Common myeloid progenitor, CD34-positive (primary cell): ENCODE results near the gene TNIK.

Experiments
- CTCF ChIA-PET: fragments of 350-600 bp; sonication (Branson Sonifier 250); formaldehyde crosslinking; loops from one replicate; lab custom pipeline; 2021; ENCODE audit warnings: antibody characterized with exemption; lab: Charles Lee
- POLR2A ChIA-PET: fragments of 350-600 bp; sonication (Branson Sonifier 250); formaldehyde crosslinking; loops from one replicate; lab custom pipeline; 2021; ENCODE audit warnings: antibody characterized with exemption; lab: Charles Lee
- DNase-seq, 3 donors: peaks; one replicate each; pipeline versions ENCODE4 v3.0.0 to v3.0.0-alpha.2; 2013
- H3K27ac ChIP-seq, 2 experiments: 1 replicate in 1 of 2; 2 replicates in 1 of 2; pipeline ENCODE4 v1.7.0; 2013; ENCODE audit warnings: inconsistent platforms in 2 of 2, low read length in 2 of 2, mild to moderate bottlenecking in 2 of 2, low read depth in 1 of 2, moderate library complexity in 1 of 2; ENCODE audit not compliant: severe bottlenecking in 2 of 2, insufficient read depth in 1 of 2, poor library complexity in 1 of 2
- H3K27me3 ChIP-seq, 5 experiments: replicated peaks in 2 of 5; 1 replicate in 3 of 5; 2 replicates in 2 of 5; pipeline versions ENCODE4 v1.6.1 to v1.7.0; 2013; ENCODE audit warnings: low read length in 4 of 5, mild to moderate bottlenecking in 2 of 5, moderate library complexity in 2 of 5, inconsistent platforms in 1 of 5; ENCODE audit not compliant: insufficient read depth in 5 of 5, control insufficient read depth in 4 of 5
- H3K36me3 ChIP-seq, 4 experiments: 1 replicate in 2 of 4; 2 replicates in 2 of 4; pipeline versions ENCODE4 v1.6.1 to v1.7.0; 2013; ENCODE audit warnings: low read length in 3 of 4, control low read depth in 1 of 4, mild to moderate bottlenecking in 1 of 4; ENCODE audit not compliant: control insufficient read depth in 4 of 4, insufficient read depth in 4 of 4
- H3K4me1 ChIP-seq, 4 experiments: 1 replicate in 3 of 4; 2 replicates in 1 of 4; pipeline versions ENCODE4 v1.6.1 to v1.7.1; 2013; ENCODE audit warnings: low read length in 3 of 4, mild to moderate bottlenecking in 3 of 4, control low read depth in 1 of 4, inconsistent platforms in 1 of 4, moderate library complexity in 1 of 4; ENCODE audit not compliant: control insufficient read depth in 4 of 4, insufficient read depth in 4 of 4; ENCODE audit errors: control extremely low read depth in 1 of 4
- H3K4me3 ChIP-seq, 7 experiments: 1 replicate in 4 of 7; 2 replicates in 3 of 7; pipeline versions ENCODE4 v1.5.1 to v1.7.0; 2013; ENCODE audit warnings: mild to moderate bottlenecking in 7 of 7, low read length in 6 of 7, moderate library complexity in 6 of 7, inconsistent platforms in 2 of 7, low read depth in 2 of 7, control low read depth in 1 of 7; ENCODE audit not compliant: insufficient read depth in 4 of 7, control insufficient read depth in 1 of 7; ENCODE audit errors: extremely low read depth in 1 of 7
- H3K9me3 ChIP-seq, 5 experiments: 1 replicate in 4 of 5; 2 replicates in 1 of 5; pipeline versions ENCODE4 v1.6.1 to v1.7.1; 2013; ENCODE audit warnings: low read length in 4 of 5, mild to moderate bottlenecking in 2 of 5, inconsistent platforms in 1 of 5, low read depth in 1 of 5, moderate library complexity in 1 of 5; ENCODE audit not compliant: control insufficient read depth in 4 of 5, insufficient read depth in 2 of 5; ENCODE audit errors: control extremely low read depth in 1 of 5
- WGBS: methylation state at CpG from one replicate; pipeline ENCODE4 v1.1.5; 2013; ENCODE audit not compliant: insufficient coverage; 5-methylcytosine and 5-hydroxymethylcytosine counted together

TNIK gene

DNA sequence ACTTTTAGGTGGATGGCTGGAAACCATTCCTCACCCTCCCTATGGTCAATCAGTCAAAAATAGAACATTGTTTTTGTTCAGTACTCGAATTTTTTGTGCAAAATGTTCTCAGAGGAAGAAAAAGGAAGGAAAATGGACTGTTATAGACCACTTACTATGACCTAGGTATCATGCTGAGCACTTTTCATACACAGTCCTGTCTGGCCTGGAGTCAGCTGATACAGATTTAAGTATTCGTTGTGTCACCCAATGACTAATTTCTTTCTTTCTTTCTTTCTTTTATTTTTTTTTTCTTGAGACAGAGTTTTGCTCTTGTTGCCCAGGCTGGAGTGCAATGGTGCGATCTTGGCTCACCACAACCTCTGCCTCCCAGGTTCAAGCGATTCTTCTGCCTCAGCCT is 29.1 kb upstream of the TNIK start:
- H3K9me3 ChIP-seq: no peaks in the 10 kb centered on the region
- H3K27ac ChIP-seq: no peak overlapping the region
- no peak overlapping the region for H3K4me3 ChIP-seq
- ChIA-PET POLR2A (no interaction called here), CTCF (no interaction called here)
- no peaks in the 10 kb centered on the region for H3K27me3 ChIP-seq
- H3K36me3 ChIP-seq: no peaks in the 10 kb centered on the region
- peaks cover 0 to 2% (median 0%) of the 10 kb centered on the region in 4 experiments for H3K4me1 ChIP-seq
- no peak for DNase-seq
- WGBS: 92% methylated on average over 2 of the region's 4 CpGs

DNA sequence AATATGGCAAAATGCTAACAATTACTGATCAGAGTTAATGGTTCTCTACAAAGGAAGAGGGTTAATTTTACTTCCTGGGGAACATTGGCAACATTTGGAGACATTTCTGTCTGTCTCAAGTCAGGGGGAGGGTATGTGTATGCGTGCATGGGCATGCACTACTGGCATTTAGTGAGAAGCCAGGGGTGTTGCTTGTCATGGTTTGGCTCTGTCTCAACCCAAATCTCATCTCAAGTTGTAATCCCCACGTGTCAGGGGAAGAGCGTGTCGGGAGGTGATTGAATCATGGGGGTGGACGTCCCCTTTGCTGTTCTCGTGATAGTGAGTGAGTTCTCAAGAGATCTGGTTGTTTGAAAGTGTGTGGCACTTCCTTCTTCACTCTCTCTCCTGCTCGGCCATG is 28.3 kb upstream of the TNIK start:
- Histone ChIP-seq H3K36me3 (no peaks in the 10 kb centered on the region), H3K4me1 (peaks cover 0 to 2% (median 0%) of the 10 kb centered on the region in 4 experiments), H3K27ac (no peak overlapping the region), H3K9me3 (no peaks in the 10 kb centered on the region), H3K4me3 (no peak overlapping the region), H3K27me3 (no peaks in the 10 kb centered on the region)
- 100% methylated on average over 2 of the region's 7 CpGs for WGBS
- ChIA-PET CTCF (no interaction called here), POLR2A (no interaction called here)
- DNase-seq: no peak

GRCh38 chr3:171487382-171487781 is 27.2 kb upstream of the TNIK start:
- no peaks in the 10 kb centered on the region for H3K27me3 ChIP-seq
- ChIA-PET CTCF (no interaction called here), POLR2A (no interaction called here)
- 86% methylated on average over 4 of the region's 4 CpGs for WGBS
- peaks cover 0 to 2% (median 0%) of the 10 kb centered on the region in 4 experiments for H3K4me1 ChIP-seq
- H3K27ac ChIP-seq: no peak overlapping the region
- DNase-seq: no peak
- no peaks in the 10 kb centered on the region for H3K9me3 ChIP-seq
- no peaks in the 10 kb centered on the region for H3K36me3 ChIP-seq
- no peak overlapping the region for H3K4me3 ChIP-seq

GRCh38 chr3:171485338-171485737 is 25.1 kb upstream of the TNIK start:
- Histone ChIP-seq H3K9me3 (peaks cover 0 to 3% (median 0%) of the 10 kb centered on the region in 5 experiments), H3K27ac (no peak overlapping the region), H3K27me3 (no peaks in the 10 kb centered on the region), H3K36me3 (no peaks in the 10 kb centered on the region), H3K4me1 (no peaks in the 10 kb centered on the region), H3K4me3 (no peak overlapping the region)
- ChIA-PET CTCF (interaction anchor here (1.1 kb wide), 1 partner anchor 66 kb away, joined by 3 read pairs; no protein-coding TSS in a partner anchor), POLR2A (no interaction called here)
- no peak for DNase-seq

- 100% methylated on average over 1 of the region's 1 CpG for WGBS
- no peak overlapping the region for H3K4me3 ChIP-seq
- no peak for DNase-seq
- POLR2A ChIA-PET: no interaction called here
- H3K27ac ChIP-seq: no peak overlapping the region
- H3K36me3 ChIP-seq: no peaks in the 10 kb centered on the region
- peaks cover 0 to 3% (median 0%) of the 10 kb centered on the region in 5 experiments for H3K9me3 ChIP-seq
- H3K4me1 ChIP-seq: no peaks in the 10 kb centered on the region
- no peaks in the 10 kb centered on the region for H3K27me3 ChIP-seq
- CTCF ChIA-PET: no interaction called here
These were observed 20.8 kb upstream of the TNIK start for GRCh38 chr3:171481011-171481410.

DNA sequence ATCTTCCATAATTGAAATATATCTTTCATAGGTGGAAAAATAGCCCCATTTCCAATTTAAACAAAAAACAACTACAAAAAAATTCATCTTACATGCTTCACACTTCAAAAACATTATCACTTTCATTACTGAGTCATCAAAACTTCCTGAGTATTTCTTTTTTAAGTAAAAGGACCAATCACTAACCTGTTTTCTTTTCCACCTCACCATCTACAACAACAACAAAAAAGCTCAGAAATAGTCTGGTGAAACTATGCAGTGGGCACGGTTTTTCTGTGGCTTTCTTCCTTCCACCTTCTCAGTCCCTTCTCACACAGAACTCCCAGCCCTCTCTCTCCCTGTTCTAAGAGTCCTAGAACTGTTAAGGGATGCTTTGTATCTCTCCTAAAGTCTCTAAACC is 20.3 kb upstream of the TNIK start:
- ChIA-PET POLR2A (no interaction called here), CTCF (no interaction called here)
- H3K27ac ChIP-seq: no peak overlapping the region
- peaks cover 0 to 3% (median 0%) of the 10 kb centered on the region in 5 experiments for H3K9me3 ChIP-seq
- no peaks in the 10 kb centered on the region for H3K27me3 ChIP-seq
- H3K4me3 ChIP-seq: no peak overlapping the region
- H3K4me1 ChIP-seq: no peaks in the 10 kb centered on the region
- H3K36me3 ChIP-seq: no peaks in the 10 kb centered on the region
- no peak for DNase-seq
- WGBS: 43% methylated on average over 1 of the region's 1 CpG

DNA sequence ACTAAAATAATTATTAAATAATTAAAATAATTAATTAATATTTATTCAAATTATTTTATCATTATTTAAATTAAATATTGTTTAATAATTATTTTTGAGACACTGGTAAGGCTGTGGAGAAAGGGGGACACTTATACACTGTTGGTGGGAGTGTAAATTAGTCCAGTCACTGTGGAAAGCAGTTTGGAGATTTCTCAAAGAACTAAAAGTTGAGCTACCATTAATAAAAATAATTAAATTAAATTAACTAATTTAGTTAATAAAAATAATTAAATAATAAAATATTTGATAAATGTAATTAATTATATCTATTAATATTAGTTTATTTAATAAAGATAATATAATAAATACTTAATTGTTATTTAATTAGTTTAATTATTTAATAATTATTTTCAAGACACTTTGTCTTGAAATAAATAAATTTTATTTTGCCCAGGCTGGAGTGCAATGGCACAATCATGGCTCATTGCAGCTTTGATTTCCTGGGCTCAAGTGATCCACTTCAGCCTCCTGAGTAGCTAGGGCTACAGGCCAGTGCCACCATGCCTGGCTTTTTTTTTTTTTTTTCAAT is 16.4 kb upstream of the TNIK start:
- H3K27me3 ChIP-seq: no peaks in the 10 kb centered on the region
- no peak overlapping the region for H3K27ac ChIP-seq
- no peaks in the 10 kb centered on the region for H3K9me3 ChIP-seq
- no peak overlapping the region for H3K4me3 ChIP-seq
- H3K36me3 ChIP-seq: no peaks in the 10 kb centered on the region
- ChIA-PET POLR2A (interaction anchor here (0.6 kb wide), 1 partner anchor 63 kb away, joined by 3 read pairs; no protein-coding TSS in a partner anchor), CTCF (no interaction called here)
- no peak for DNase-seq
- no peaks in the 10 kb centered on the region for H3K4me1 ChIP-seq
